Stomach (tissue), 4 donors: Measurements from ENCODE around the gene BMP2.

Source experiments
- EP300 ChIP-seq: sonication (generic); formaldehyde crosslinking; IDR thresholded peaks from one replicate; pipeline ENCODE4 v1.6.1; 2017; ENCODE audit warnings: antibody characterized with exemption
- TF ChIP-seq, protein P1 (sequence below), 7 experiments: fragments of 450-650 bp in 4 of 7; fragments of 200-600 bp in 3 of 7; sonication (generic) in 3 of 7; IDR thresholded peaks; one replicate each; pipeline ENCODE4 v1.5.1; 2016 to 2019; ENCODE audit warnings: antibody characterized with exemption in 7 of 7, control low read depth in 2 of 7, mild to moderate bottlenecking in 1 of 7

DNA sequence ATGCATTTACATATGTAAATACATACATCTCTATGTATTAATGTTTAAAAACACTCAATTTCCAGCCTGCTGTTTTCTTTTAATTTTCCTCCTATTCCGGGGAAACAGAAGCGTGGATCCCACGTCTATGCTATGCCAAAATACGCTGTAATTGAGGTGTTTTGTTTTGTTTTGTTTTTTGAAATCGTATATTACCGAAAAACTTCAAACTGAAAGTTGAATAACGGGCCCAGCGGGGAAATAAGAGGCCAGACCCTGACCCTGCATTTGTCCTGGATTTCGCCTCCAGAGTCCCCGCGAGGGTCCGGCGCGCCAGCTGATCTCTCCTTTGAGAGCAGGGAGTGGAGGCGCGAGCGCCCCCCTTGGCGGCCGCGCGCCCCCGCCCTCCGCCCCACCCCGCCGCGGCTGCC lies 355 bp upstream of the BMP2 start:
- TF ChIP-seq, protein P1, sequence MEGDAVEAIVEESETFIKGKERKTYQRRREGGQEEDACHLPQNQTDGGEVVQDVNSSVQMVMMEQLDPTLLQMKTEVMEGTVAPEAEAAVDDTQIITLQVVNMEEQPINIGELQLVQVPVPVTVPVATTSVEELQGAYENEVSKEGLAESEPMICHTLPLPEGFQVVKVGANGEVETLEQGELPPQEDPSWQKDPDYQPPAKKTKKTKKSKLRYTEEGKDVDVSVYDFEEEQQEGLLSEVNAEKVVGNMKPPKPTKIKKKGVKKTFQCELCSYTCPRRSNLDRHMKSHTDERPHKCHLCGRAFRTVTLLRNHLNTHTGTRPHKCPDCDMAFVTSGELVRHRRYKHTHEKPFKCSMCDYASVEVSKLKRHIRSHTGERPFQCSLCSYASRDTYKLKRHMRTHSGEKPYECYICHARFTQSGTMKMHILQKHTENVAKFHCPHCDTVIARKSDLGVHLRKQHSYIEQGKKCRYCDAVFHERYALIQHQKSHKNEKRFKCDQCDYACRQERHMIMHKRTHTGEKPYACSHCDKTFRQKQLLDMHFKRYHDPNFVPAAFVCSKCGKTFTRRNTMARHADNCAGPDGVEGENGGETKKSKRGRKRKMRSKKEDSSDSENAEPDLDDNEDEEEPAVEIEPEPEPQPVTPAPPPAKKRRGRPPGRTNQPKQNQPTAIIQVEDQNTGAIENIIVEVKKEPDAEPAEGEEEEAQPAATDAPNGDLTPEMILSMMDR (IDR thresholded peaks at IDR 0.05): no peak
- TF ChIP-seq EP300: no peak
